DMS53 (cell line): ENCODE measurements around the gene NLRC3.
"Not testable (repeated sequence)": the region's sequence is repeated elsewhere in the genome, so short reads cannot be mapped to it uniquely, and the experiment has no call there.

Source experiments
- DNase-seq: peaks from one replicate; lab custom pipeline; 2025; lab: John Stamatoyannopoulos, UW

The NLRC3 gene

GRCh38 chr16:3577302-3577752 is at the start of gene NLRC3:
Gene NLRC3 (minus strand): TSS chr16:3577403. CDS start chr16:3565036, 12,367 bp downstream.
- DNase-seq = no peak

GRCh38 chr16:3625911-3626732 is 48.9 kb upstream of the NLRC3 start:
- DNase-seq = peak; percentile 55

GRCh38 chr16:3625331-3625730 is 48.1 kb upstream of the NLRC3 start:
- DNase-seq = no peak

- DNase-seq = no peak
These were observed 46.4 kb upstream of the NLRC3 start for GRCh38 chr16:3623642-3624041.

GRCh38 chr16:3618769-3619141 is 41.6 kb upstream of the NLRC3 start:
- DNase-seq = peak; percentile 42

GRCh38 chr16:3612510-3613466 is 35.6 kb upstream of the NLRC3 start:
- no peak for DNase-seq

GRCh38 chr16:3611146-3611975 is 34.2 kb upstream of the NLRC3 start, which contains the start of gene SLX4:
Gene SLX4 (minus strand): TSS chr16:3611606. CDS start chr16:3608964, 2,642 bp downstream.
- DNase-seq = peak; percentile 94

GRCh38 chr16:3610698-3611145 is 33.5 kb upstream of the NLRC3 start:
- DNase-seq = peak; percentile 43

GRCh38 chr16:3609895-3610697 is 32.9 kb upstream of the NLRC3 start:
- DNase-seq = no peak

- not testable (repeated sequence) for DNase-seq
These were observed 31.8 kb upstream of the NLRC3 start for GRCh38 chr16:3608976-3609375.

GRCh38 chr16:3608069-3608468 is 30.9 kb upstream of the NLRC3 start:
- DNase-seq = no peak

GRCh38 chr16:3607634-3608033 is 30.4 kb upstream of the NLRC3 start:
- no peak for DNase-seq

- DNase-seq = no peak
These were observed 30.0 kb upstream of the NLRC3 start for GRCh38 chr16:3607161-3607560.

GRCh38 chr16:3606441-3606840 is 29.2 kb upstream of the NLRC3 start:
- no peak for DNase-seq

- DNase-seq = no peak
These were observed 25.1 kb upstream of the NLRC3 start for GRCh38 chr16:3602320-3602653.

GRCh38 chr16:3601614-3602319 is 24.6 kb upstream of the NLRC3 start:
- no peak for DNase-seq

GRCh38 chr16:3599922-3600321 is 22.7 kb upstream of the NLRC3 start:
- DNase-seq = no peak

GRCh38 chr16:3599121-3599520 is 21.9 kb upstream of the NLRC3 start:
- DNase-seq = no peak

GRCh38 chr16:3598236-3598635 is 21.0 kb upstream of the NLRC3 start:
- no peak for DNase-seq

- no peak for DNase-seq
These were observed 20.5 kb upstream of the NLRC3 start for GRCh38 chr16:3597676-3598075.
